Fibroblast of lung (primary cell): ENCODE results near the gene SELENOI. TPM values are rescaled to one million over a fixed set of nuclear protein-coding genes. Genes with fewer than 3 reads are reported as not detected.

Experiments used
- DNase-seq, 2 donors: peaks; one replicate each; pipeline versions ENCODE4 v3.0.0 to v3.0.0-alpha.2; 2010; ENCODE audit warnings: low read depth in 2 of 2
- H2AFZ ChIP-seq: 2 replicates; pipeline ENCODE4 v1.5.1; 2012; ENCODE audit warnings: low read length, control low read depth, inconsistent platforms
- H3K27ac ChIP-seq: 2 replicates; pipeline ENCODE4 v1.5.1; 2011; ENCODE audit warnings: low read length, control low read depth; ENCODE audit not compliant: insufficient read depth
- H3K27me3 ChIP-seq: 2 replicates; pipeline ENCODE4 v1.5.1; 2011; ENCODE audit warnings: mild to moderate bottlenecking, low read length; ENCODE audit not compliant: control insufficient read depth, insufficient read depth
- H3K36me3 ChIP-seq: 2 replicates; pipeline ENCODE4 v1.5.1; 2011; ENCODE audit warnings: low read length; ENCODE audit not compliant: control insufficient read depth, insufficient read depth
- H3K4me1 ChIP-seq: 2 replicates; pipeline ENCODE4 v1.5.1; 2011; ENCODE audit warnings: low read length; ENCODE audit not compliant: control insufficient read depth, insufficient read depth; ENCODE audit errors: extremely low read depth
- H3K4me2 ChIP-seq: 2 replicates; pipeline ENCODE4 v1.5.1; 2011; ENCODE audit warnings: low read length, control low read depth; ENCODE audit not compliant: insufficient read depth; ENCODE audit errors: extremely low read depth
- H3K4me3 ChIP-seq, 4 experiments: fragments of 200-600 bp in 1 of 4; sonication (generic) in 1 of 4; replicated peaks in 1 of 4; 2 replicates each; pipeline ENCODE4 v1.5.1; 2011 to 2016; ENCODE audit warnings: low read length in 4 of 4, low read depth in 3 of 4, mild to moderate bottlenecking in 3 of 4, control low read depth in 2 of 4, inconsistent platforms in 1 of 4, mixed read lengths in 1 of 4; ENCODE audit not compliant: insufficient read depth in 1 of 4; ENCODE audit errors: control extremely low read depth in 1 of 4
- H3K79me2 ChIP-seq: 2 replicates; pipeline ENCODE4 v1.5.1; 2012; ENCODE audit warnings: mild to moderate bottlenecking, low read length, inconsistent platforms; ENCODE audit not compliant: control insufficient read depth, insufficient read depth
- H3K9ac ChIP-seq: 2 replicates; pipeline ENCODE4 v1.5.1; 2011; ENCODE audit warnings: mild to moderate bottlenecking, low read length, control low read depth; ENCODE audit not compliant: insufficient read depth
- H3K9me3 ChIP-seq: 2 replicates; pipeline ENCODE4 v1.5.1; 2012; ENCODE audit warnings: low read depth, low read length; ENCODE audit not compliant: control insufficient read depth, insufficient read depth
- H4K20me1 ChIP-seq: 2 replicates; pipeline ENCODE4 v1.5.1; 2011; ENCODE audit warnings: low read length; ENCODE audit not compliant: control insufficient read depth, insufficient read depth; ENCODE audit errors: extremely low read depth
- EZH2 ChIP-seq: IDR thresholded peaks from 2 replicates; pipeline ENCODE4 v1.5.1; 2012; ENCODE audit warnings: low read length, control low read depth, mild to moderate bottlenecking; ENCODE audit errors: missing control alignments
- polyA plus RNA-seq, 2 donors: library from polyadenylated mRNA; depleted of rRNA in 1 of 2; stranded (reverse) in 1 of 2; unstranded in 1 of 2; fragments of >200 nt; gene quantifications; 2 replicates each; pipeline ENCODE4 v1.2.1, GENCODE V29; 2011 to 2012; ENCODE audit warnings: missing spikeins in 1 of 2
- total RNA-seq: library from RNA; depleted of rRNA; stranded (reverse); fragments of >200 nt; gene quantifications from 2 replicates; pipeline ENCODE4 v1.2.1, GENCODE V29; 2014
- TF ChIP-seq, protein P1 (sequence below), 2 donors: IDR thresholded peaks in 1 of 2; conservative IDR thresholded peaks in 1 of 2; 1 replicate in 1 of 2; 2 replicates in 1 of 2; pipeline ENCODE4 v1.5.1; 2011 to 2012; ENCODE audit warnings: low read length in 2 of 2, control low read depth in 1 of 2, inconsistent platforms in 1 of 2, low read depth in 1 of 2, mild to moderate bottlenecking in 1 of 2

The SELENOI gene
- total and polyA plus RNA-seq, 2 donors (not counting 1 experiment from before 2014, with no cell fraction given): 11.9 to 18.8 TPM

DNA sequence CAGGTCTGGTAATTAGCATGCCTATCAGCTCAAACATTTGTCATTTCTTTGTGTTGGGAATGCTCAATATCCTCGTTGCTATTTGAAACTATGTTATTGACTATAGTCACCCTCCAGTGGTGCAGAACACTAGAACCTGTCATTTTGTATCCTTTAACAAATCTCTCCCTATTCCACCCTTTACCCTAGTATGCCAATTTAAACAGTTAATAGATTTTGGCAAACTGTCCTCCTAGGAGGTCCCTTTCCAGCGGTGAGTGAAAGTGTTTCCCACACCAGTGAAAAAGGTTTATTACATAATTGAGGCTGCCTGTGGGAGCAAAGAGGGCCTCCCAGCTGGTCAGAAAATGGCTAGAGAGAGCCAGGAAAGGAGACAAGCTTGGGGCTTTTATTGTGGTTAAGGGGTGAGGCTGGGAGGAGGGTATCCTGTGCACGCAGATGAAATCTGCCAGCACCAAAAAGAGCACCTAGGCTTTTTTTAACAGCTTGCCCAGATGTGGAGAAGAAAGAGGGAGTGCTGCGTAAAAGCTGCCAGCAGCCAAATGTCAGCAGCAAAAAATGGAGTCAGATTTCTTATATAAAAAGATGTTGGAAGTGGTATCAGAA lies 53.9 kb downstream of the SELENOI start:
- Histone ChIP-seq H3K27ac (no peak overlapping the region), H3K36me3 (peaks cover 4% of the 10 kb centered on the region), H3K4me2 (no peak overlapping the region), H3K27me3 (no peaks in the 10 kb centered on the region), H2AFZ (no peak overlapping the region), H3K9me3 (no peaks in the 10 kb centered on the region), H3K4me3 (no peak overlapping the region), H3K4me1 (no peaks in the 10 kb centered on the region), H3K9ac (no peak overlapping the region), H4K20me1 (no peaks in the 10 kb centered on the region), H3K79me2 (no peaks in the 10 kb centered on the region)
- no peak for TF ChIP-seq EZH2
- no peak for DNase-seq

GRCh38 chr2:26400723-26401122 lies 54.8 kb downstream of the SELENOI start:
- Histone ChIP-seq H3K27me3 (no peaks in the 10 kb centered on the region), H3K4me3 (no peak overlapping the region), H3K9me3 (no peaks in the 10 kb centered on the region), H3K36me3 (no peaks in the 10 kb centered on the region), H3K4me1 (no peaks in the 10 kb centered on the region), H2AFZ (no peak overlapping the region), H3K4me2 (no peak overlapping the region), H3K79me2 (no peaks in the 10 kb centered on the region), H3K27ac (no peak overlapping the region), H3K9ac (no peak overlapping the region), H4K20me1 (no peaks in the 10 kb centered on the region)
- DNase-seq: no peak
- no peak for TF ChIP-seq EZH2
- TF ChIP-seq, protein P1, sequence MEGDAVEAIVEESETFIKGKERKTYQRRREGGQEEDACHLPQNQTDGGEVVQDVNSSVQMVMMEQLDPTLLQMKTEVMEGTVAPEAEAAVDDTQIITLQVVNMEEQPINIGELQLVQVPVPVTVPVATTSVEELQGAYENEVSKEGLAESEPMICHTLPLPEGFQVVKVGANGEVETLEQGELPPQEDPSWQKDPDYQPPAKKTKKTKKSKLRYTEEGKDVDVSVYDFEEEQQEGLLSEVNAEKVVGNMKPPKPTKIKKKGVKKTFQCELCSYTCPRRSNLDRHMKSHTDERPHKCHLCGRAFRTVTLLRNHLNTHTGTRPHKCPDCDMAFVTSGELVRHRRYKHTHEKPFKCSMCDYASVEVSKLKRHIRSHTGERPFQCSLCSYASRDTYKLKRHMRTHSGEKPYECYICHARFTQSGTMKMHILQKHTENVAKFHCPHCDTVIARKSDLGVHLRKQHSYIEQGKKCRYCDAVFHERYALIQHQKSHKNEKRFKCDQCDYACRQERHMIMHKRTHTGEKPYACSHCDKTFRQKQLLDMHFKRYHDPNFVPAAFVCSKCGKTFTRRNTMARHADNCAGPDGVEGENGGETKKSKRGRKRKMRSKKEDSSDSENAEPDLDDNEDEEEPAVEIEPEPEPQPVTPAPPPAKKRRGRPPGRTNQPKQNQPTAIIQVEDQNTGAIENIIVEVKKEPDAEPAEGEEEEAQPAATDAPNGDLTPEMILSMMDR (conservative IDR thresholded peaks at IDR 0.05 in 1 of 2, IDR thresholded peaks at IDR 0.05 in 1 of 2; ENCODE audit: low read depth in 1 of 2, low read length in 2 of 2): no peak

GRCh38 chr2:26401739-26402541 lies 56.0 kb downstream of the SELENOI start, which contains the start of gene DRC1:
TSS of gene DRC1 (plus strand) at chr2:26401920. CDS start at chr2:26401990, 70 bp downstream.
- Histone ChIP-seq H3K79me2 (no peaks in the 10 kb centered on the region), H3K9ac (peak within 1 kb of the TSS; percentile 48), H3K4me3 (peak within 1 kb of the TSS in 3 of 4 experiments; percentile 29 to 57 (median 50)), H3K27ac (peak within 1 kb of the TSS; percentile 11), H4K20me1 (no peaks in the 10 kb centered on the region), H3K4me1 (no peaks in the 10 kb centered on the region), H3K9me3 (no peaks in the 10 kb centered on the region), H2AFZ (peak within 1 kb of the TSS; percentile 76), H3K36me3 (no peaks in the 10 kb centered on the region), H3K27me3 (no peaks in the 10 kb centered on the region), H3K4me2 (peak within 1 kb of the TSS; percentile 61)
- DNase-seq: peak; percentile 67 to 75
- TF ChIP-seq, protein P1 (conservative IDR thresholded peaks at IDR 0.05 in 1 of 2, IDR thresholded peaks at IDR 0.05 in 1 of 2; ENCODE audit: low read depth in 1 of 2, low read length in 2 of 2): no peak
- TF ChIP-seq EZH2: no peak
